Gastrocnemius medialis (tissue), 4 donors: ENCODE results near the gene TBL1X. TPM values are rescaled to one million over a fixed set of nuclear protein-coding genes. Genes with fewer than 3 reads are reported as not detected.
"Not testable (repeated sequence)": the region's sequence is repeated elsewhere in the genome, so short reads cannot be mapped to it uniquely, and the experiment has no call there.

Experiments used
- ATAC-seq, 2 donors: fragments of 150-250 bp; one replicate each; pipeline ENCODE4 v1.9.1; 2016
- DNase-seq, 2 donors: peaks; one replicate each; pipeline ENCODE4 v3.0.0-alpha.2; 2019
- H3K27ac ChIP-seq, 4 donors: fragments of 200-600 bp; sonication (generic); 1 replicate in 1 of 4; 2 replicates in 3 of 4; pipeline ENCODE4 v1.5.1; 2016 to 2018; ENCODE audit warnings: mild to moderate bottlenecking in 2 of 4, moderate library complexity in 1 of 4
- H3K27me3 ChIP-seq, 3 donors: fragments of 200-600 bp; sonication (generic) in 2 of 3; 1 replicate in 1 of 3; 2 replicates in 2 of 3; pipeline versions ENCODE4 v1.5.1 to v1.6.0; 2016 to 2019; ENCODE audit warnings: mild to moderate bottlenecking in 1 of 3, moderate library complexity in 1 of 3
- H3K36me3 ChIP-seq, 2 donors: fragments of 200-600 bp; sonication (generic) in 1 of 2; one replicate each; pipeline ENCODE4 v1.5.1; 2017 to 2018
- H3K4me1 ChIP-seq, 2 donors: fragments of 200-600 bp; sonication (generic) in 1 of 2; one replicate each; pipeline ENCODE4 v1.5.1; 2016 to 2017; ENCODE audit warnings: mild to moderate bottlenecking in 2 of 2
- H3K4me3 ChIP-seq, 4 donors: fragments of 200-600 bp; sonication (generic) in 3 of 4; 1 replicate in 1 of 4; 2 replicates in 3 of 4; pipeline ENCODE4 v1.5.1; 2016 to 2019; ENCODE audit warnings: mild to moderate bottlenecking in 2 of 4
- H3K9me3 ChIP-seq, 3 donors: fragments of 200-600 bp; sonication (generic) in 2 of 3; 1 replicate in 1 of 3; 2 replicates in 2 of 3; pipeline ENCODE4 v1.5.1; 2016 to 2019
- CTCF ChIP-seq, 5 experiments: fragments of 450-650 bp in 3 of 5; fragments of 200-600 bp in 2 of 5; sonication (generic) in 2 of 5; IDR thresholded peaks in 4 of 5; conservative IDR thresholded peaks in 1 of 5; 1 replicate in 4 of 5; 2 replicates in 1 of 5; pipeline ENCODE4 v1.5.1; 2016 to 2019; ENCODE audit warnings: antibody characterized with exemption in 5 of 5, mild to moderate bottlenecking in 3 of 5, moderate library complexity in 3 of 5
- POLR2A ChIP-seq, 2 donors: fragments of 450-650 bp; IDR thresholded peaks; one replicate each; pipeline ENCODE4 v1.6.1; 2017; ENCODE audit warnings: antibody characterized with exemption in 2 of 2, mild to moderate bottlenecking in 2 of 2, moderate library complexity in 2 of 2
- in situ Hi-C, 4 donors: fragments of 200-750 bp; cut with MboI; loops; one replicate each; pipeline versions ENCODE4 v1.15.0 to v1.8.0; 2017; ENCODE audit warnings: low sequenced_read_pairs in 4 of 4
- intact Hi-C: fragments of 100-400 bp; cut with DNase I; formaldehyde crosslinking; loops from one replicate; pipeline ENCODE4 v1.15.1; 2023; ENCODE audit warnings: low total_unique reads
- total RNA-seq, 4 donors: library from RNA; depleted of rRNA; stranded (reverse); fragments of >200 nt; gene quantifications; one replicate each; pipeline versions ENCODE4 v1.1.0 to v1.2.3, GENCODE V29; 2016

Gene TBL1X
- total RNA-seq, 4 donors from 2014 or later, result 6.7 to 16.8 (median 8.0) TPM

GRCh38 chrX:9767375-9767774 is 302.5 kb downstream of the TBL1X start:
- no peak for ATAC-seq
- H3K36me3 ChIP-seq, result no peaks in the 10 kb centered on the region
- TF ChIP-seq POLR2A (IDR thresholded peaks at IDR 0.05), result no peak
- TF ChIP-seq CTCF (IDR thresholded peaks at IDR 0.05 in 4 of 5, conservative IDR thresholded peaks at IDR 0.05 in 1 of 5), result no peak
- no peak overlapping the region for H3K27ac ChIP-seq
- H3K4me3 ChIP-seq, result no peak overlapping the region
- no peak for DNase-seq
- in situ Hi-C loops (no loop called here), intact Hi-C loops (no loop called here)
- no peaks in the 10 kb centered on the region for H3K4me1 ChIP-seq
- no peaks in the 10 kb centered on the region for H3K9me3 ChIP-seq
- peaks cover 0 to 12% (median 0%) of the 10 kb centered on the region in 3 donors for H3K27me3 ChIP-seq

- H3K9me3 ChIP-seq, in situ Hi-C loops, H3K36me3 ChIP-seq, intact Hi-C loops, DNase-seq, H3K4me1 ChIP-seq, ATAC-seq, H3K27ac ChIP-seq, H3K4me3 ChIP-seq: not testable (repeated sequence)
- peaks cover 0 to 12% (median 0%) of the 10 kb centered on the region in 3 donors for H3K27me3 ChIP-seq
Measured at GRCh38 chrX:9768321-9768839, 303.5 kb downstream of the TBL1X start.

DNA sequence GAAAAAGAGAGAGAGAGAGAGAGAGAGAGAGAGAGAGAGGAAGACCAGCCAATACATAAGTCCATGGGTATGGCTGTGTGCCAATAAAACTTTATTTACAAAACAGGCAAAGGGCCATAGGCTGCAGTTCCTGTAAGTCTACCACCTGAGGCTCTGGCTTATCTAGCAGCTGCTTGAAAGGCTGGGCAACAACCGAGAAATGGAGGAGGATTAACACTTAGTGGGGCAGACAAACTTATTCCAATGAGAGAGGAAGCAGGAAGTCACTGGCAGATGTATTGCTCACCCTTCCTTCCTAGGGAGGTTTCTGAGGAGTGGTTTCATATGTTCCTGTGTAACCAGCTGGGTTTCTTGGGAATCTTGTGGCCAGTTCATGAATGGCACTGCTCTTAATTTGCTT is 305.5 kb downstream of the TBL1X start:
- Histone ChIP-seq H3K9me3 (no peaks in the 10 kb centered on the region), H3K36me3 (no peaks in the 10 kb centered on the region), H3K27me3 (peaks cover 0 to 4% (median 0%) of the 10 kb centered on the region in 3 donors), H3K4me3 (no peak overlapping the region), H3K27ac (no peak overlapping the region), H3K4me1 (no peaks in the 10 kb centered on the region)
- in situ Hi-C loops (no loop called here), intact Hi-C loops (no loop called here)
- DNase-seq (no peak), ATAC-seq (no peak)
- TF ChIP-seq POLR2A (IDR thresholded peaks at IDR 0.05) (no peak), CTCF (IDR thresholded peaks at IDR 0.05 in 4 of 5, conservative IDR thresholded peaks at IDR 0.05 in 1 of 5) (no peak)

DNA sequence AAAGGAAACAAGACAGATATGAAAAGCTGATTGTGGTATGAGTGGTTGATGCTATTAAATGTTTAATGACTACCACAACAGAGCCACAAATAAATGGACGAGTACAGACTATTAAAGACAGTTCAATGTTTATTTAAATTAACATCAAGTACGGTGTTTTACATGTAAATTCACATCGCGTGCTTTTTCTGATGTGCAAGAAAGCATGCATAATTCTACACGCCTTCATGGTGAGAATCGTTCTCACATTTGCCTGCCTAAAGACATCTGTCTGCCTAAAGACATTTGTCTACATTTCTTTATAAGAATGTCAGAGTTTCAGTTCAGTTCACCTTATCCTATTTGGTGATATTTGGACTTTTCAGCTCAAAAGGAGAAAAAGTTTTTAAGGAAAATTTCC is 308.1 kb downstream of the TBL1X start:
- Histone ChIP-seq H3K4me1 (no peaks in the 10 kb centered on the region), H3K9me3 (no peaks in the 10 kb centered on the region), H3K27ac (no peak overlapping the region), H3K4me3 (no peak overlapping the region), H3K36me3 (no peaks in the 10 kb centered on the region), H3K27me3 (no peaks in the 10 kb centered on the region)
- no peak for DNase-seq
- ATAC-seq, result no peak
- TF ChIP-seq POLR2A (IDR thresholded peaks at IDR 0.05), result no peak
- TF ChIP-seq CTCF (IDR thresholded peaks at IDR 0.05 in 4 of 5, conservative IDR thresholded peaks at IDR 0.05 in 1 of 5), result no peak
- intact Hi-C loops, result no loop called here
- in situ Hi-C loops, result no loop called here

DNA sequence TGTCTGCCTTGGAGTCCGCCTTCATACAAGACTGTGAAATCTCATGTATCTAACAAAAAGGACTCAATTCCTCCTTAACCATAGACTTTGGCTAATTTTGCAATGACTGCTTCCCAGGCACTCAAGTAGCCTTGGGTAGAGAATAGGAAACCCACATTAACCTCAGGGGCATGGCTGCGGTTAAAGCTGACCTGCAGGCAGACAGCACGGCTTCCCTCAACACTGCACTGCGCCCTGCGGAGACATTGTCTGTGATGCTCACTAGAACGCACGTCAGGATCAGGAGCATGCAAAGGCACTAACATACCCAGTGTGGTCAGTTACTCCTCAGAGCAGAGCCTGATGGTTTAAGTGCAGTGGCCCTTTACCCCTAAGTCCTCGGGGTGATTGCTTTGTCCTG is 311.1 kb downstream of the TBL1X start:
- in situ Hi-C loops (no loop called here), intact Hi-C loops (no loop called here)
- H3K27me3 ChIP-seq, result no peaks in the 10 kb centered on the region
- H3K27ac ChIP-seq, result no peak overlapping the region
- H3K4me1 ChIP-seq, result no peaks in the 10 kb centered on the region
- no peak for TF ChIP-seq POLR2A (IDR thresholded peaks at IDR 0.05)
- no peak for TF ChIP-seq CTCF (IDR thresholded peaks at IDR 0.05 in 4 of 5, conservative IDR thresholded peaks at IDR 0.05 in 1 of 5)
- DNase-seq, result no peak
- H3K36me3 ChIP-seq, result no peaks in the 10 kb centered on the region
- H3K4me3 ChIP-seq, result no peak overlapping the region
- no peak for ATAC-seq
- H3K9me3 ChIP-seq, result no peaks in the 10 kb centered on the region
